ENCODE data around the gene PITX2. TPM values are rescaled to one million over a fixed set of nuclear protein-coding genes. Genes with fewer than 3 reads are reported as not detected.

PITX2 gene
- polyA plus RNA-seq, 1 donor (not counting 4 experiments of a cell fraction or from before 2014, with no cell fraction given): not detected

DNA sequence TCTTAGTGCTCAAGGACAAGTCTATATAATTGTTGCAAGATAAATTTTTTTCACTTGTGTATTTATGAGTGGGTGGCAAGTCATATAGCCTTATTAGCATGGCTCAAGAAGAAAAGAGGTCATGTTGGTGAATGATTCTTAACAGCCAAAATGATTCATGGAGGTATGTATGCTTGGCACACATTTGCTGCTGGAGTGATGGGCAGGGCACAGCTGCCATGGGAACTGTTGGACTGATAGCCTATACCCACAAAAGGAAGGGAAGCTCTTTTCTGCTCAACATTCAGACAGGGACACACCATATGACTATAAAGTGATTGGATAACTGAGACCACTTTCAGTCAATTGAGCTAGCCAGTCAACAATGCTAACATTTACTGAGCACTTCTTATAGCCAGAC, 46.8 kb upstream of the PITX2 start:
- H3K4me1 ChIP-seq (ENCODE audit: control insufficient read depth, extremely low read depth, insufficient read depth, low read length): no peaks in the 10 kb centered on the region
- H3K27ac ChIP-seq (ENCODE audit: control insufficient read depth, insufficient read depth, low read length): no peak overlapping the region
- H3K27me3 ChIP-seq (ENCODE audit: control insufficient read depth, extremely low read depth, insufficient read depth, low read length): no peaks in the 10 kb centered on the region
- no peaks in the 10 kb centered on the region for H3K79me2 ChIP-seq (ENCODE audit: control insufficient read depth, insufficient read depth, low read length)
- no peak overlapping the region for H2AFZ ChIP-seq (ENCODE audit: control insufficient read depth, low read length)
- no peak overlapping the region for H3K4me3 ChIP-seq (ENCODE audit: control insufficient read depth in 2 of 3, extremely low read depth in 1 of 3, insufficient read depth in 2 of 3, low read depth in 1 of 3, low read length in 3 of 3)
- no peak overlapping the region for H3K4me2 ChIP-seq (ENCODE audit: control insufficient read depth, extremely low read depth, insufficient read depth, low read depth, low read length)
- FAIRE-seq: no peak
- no peaks in the 10 kb centered on the region for H4K20me1 ChIP-seq (ENCODE audit: control insufficient read depth, extremely low read depth, insufficient read depth, low read length)
- no peak overlapping the region for H3K9ac ChIP-seq (ENCODE audit: control insufficient read depth, extremely low read depth, insufficient read depth, low read length)
- no peaks in the 10 kb centered on the region for H3K9me1 ChIP-seq (ENCODE audit: control insufficient read depth, extremely low read depth, insufficient read depth, low read length)
- TF ChIP-seq EZH2 (IDR thresholded peaks at IDR 0.05; ENCODE audit: low read length): no peak
- no peak for TF ChIP-seq CTCF (optimal IDR thresholded peaks at IDR 0.05 in 1 of 3, IDR thresholded peaks at IDR 0.05 in 1 of 3, conservative IDR thresholded peaks at IDR 0.05 in 1 of 3; ENCODE audit: extremely low read depth in 1 of 3, insufficient read depth in 2 of 3, low read length in 3 of 3)
- dilution Hi-C loops (cut with MboI; ENCODE audit: extremely low pct_ligation_motif_present, low sequenced_read_pairs): no loop called here
- no peak for DNase-seq (ENCODE audit: low read depth, low spot score)
- no peaks in the 10 kb centered on the region for H3K9me3 ChIP-seq (ENCODE audit: control insufficient read depth, low read depth, low read length)
- no peaks in the 10 kb centered on the region for H3K36me3 ChIP-seq (ENCODE audit: control insufficient read depth in 2 of 2, extremely low read depth in 1 of 2, insufficient read depth in 2 of 2, low read length in 2 of 2)

GRCh38 chr4:110668463-110669235, 45.8 kb upstream of the PITX2 start:
- no peaks in the 10 kb centered on the region for H3K27me3 ChIP-seq (ENCODE audit: control insufficient read depth, extremely low read depth, insufficient read depth, low read length)
- TF ChIP-seq CTCF (optimal IDR thresholded peaks at IDR 0.05 in 1 of 3, IDR thresholded peaks at IDR 0.05 in 1 of 3, conservative IDR thresholded peaks at IDR 0.05 in 1 of 3; ENCODE audit: extremely low read depth in 1 of 3, insufficient read depth in 2 of 3, low read length in 3 of 3) (no peak), EZH2 (IDR thresholded peaks at IDR 0.05; ENCODE audit: low read length) (no peak)
- dilution Hi-C loops (cut with MboI; ENCODE audit: extremely low pct_ligation_motif_present, low sequenced_read_pairs): no loop called here
- no peak overlapping the region for H3K9ac ChIP-seq (ENCODE audit: control insufficient read depth, extremely low read depth, insufficient read depth, low read length)
- H3K9me1 ChIP-seq (ENCODE audit: control insufficient read depth, extremely low read depth, insufficient read depth, low read length): no peaks in the 10 kb centered on the region
- no peaks in the 10 kb centered on the region for H3K9me3 ChIP-seq (ENCODE audit: control insufficient read depth, low read depth, low read length)
- no peaks in the 10 kb centered on the region for H3K36me3 ChIP-seq (ENCODE audit: control insufficient read depth in 2 of 2, extremely low read depth in 1 of 2, insufficient read depth in 2 of 2, low read length in 2 of 2)
- H3K4me2 ChIP-seq (ENCODE audit: control insufficient read depth, extremely low read depth, insufficient read depth, low read depth, low read length): no peak overlapping the region
- FAIRE-seq: no peak
- no peaks in the 10 kb centered on the region for H3K79me2 ChIP-seq (ENCODE audit: control insufficient read depth, insufficient read depth, low read length)
- no peak overlapping the region for H3K4me3 ChIP-seq (ENCODE audit: control insufficient read depth in 2 of 3, extremely low read depth in 1 of 3, insufficient read depth in 2 of 3, low read depth in 1 of 3, low read length in 3 of 3)
- no peaks in the 10 kb centered on the region for H3K4me1 ChIP-seq (ENCODE audit: control insufficient read depth, extremely low read depth, insufficient read depth, low read length)
- no peak overlapping the region for H2AFZ ChIP-seq (ENCODE audit: control insufficient read depth, low read length)
- H3K27ac ChIP-seq (ENCODE audit: control insufficient read depth, insufficient read depth, low read length): no peak overlapping the region
- H4K20me1 ChIP-seq (ENCODE audit: control insufficient read depth, extremely low read depth, insufficient read depth, low read length): no peaks in the 10 kb centered on the region
- DNase-seq (ENCODE audit: low read depth, low spot score): no peak

All from keratinocyte (primary cell).